HG03354 (cell line): ENCODE data around the gene SULT1A4.
A peak's percentile ranks its signal among the peaks of the same experiment; 100 is the strongest.
"Not testable (repeated sequence)": the region's sequence is repeated elsewhere in the genome, so short reads cannot be mapped to it uniquely, and the experiment has no call there.

Experiments
- ATAC-seq: cut with Tn5 transposase; IDR thresholded peaks from one replicate; pipeline ENCODE4 v1.9.1; 2021; ENCODE audit warnings: mild to moderate bottlenecking; ENCODE audit not compliant: unreplicated experiment, poor library complexity, severe bottlenecking

Gene SULT1A4

DNA sequence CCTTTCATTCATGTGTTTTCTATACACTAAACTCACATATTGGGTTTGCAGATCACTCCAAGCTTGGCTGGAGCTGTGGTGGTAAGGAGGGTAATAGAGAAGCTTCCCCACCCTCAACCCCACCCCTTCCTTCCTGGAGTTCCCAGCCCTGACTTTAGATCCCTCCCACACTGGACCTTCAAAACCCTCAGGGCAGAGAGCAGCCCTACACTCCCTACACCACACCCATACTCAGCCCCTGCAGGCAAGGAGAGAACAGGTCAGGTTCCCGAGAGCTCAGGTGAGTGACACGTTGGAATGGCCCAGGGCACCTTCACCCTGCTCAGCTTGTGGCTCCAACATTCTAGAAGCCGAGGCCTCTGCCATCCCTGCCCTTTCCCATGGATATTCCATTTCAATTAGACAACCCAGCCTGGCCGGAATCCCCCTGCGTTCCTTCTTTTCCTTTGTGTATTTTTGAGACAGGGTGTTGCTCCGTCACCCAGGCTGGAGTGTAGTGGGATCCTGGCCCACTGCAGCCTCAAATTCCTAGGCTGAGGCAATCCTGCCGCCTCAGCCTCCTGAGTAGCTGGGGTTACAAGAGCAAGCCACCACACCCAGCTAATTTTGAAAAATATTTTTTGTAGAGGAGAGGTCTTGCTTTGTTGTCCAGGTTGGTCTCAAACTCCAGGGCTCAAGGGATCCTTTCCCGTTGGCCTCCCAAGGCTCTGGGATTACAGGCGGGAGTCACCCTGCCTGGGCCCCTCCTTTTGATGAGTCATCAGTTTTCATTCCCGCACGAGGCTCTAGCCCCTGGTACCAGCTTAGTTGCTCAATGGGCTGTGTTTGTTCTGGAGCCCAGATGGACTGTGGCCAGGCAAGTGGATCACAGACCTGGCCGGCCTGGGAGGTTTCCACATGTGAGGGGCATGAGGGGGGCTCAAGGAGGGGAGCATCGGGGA lies at the start of gene SULT1A4:
SULT1A4 (plus strand) TSS at position 208 of the 941 bp plus-strand sequence. CDS start 1,473 bp downstream, outside the sequence.
- ATAC-seq = not testable (repeated sequence)

- ATAC-seq = not testable (repeated sequence)
Observed at GRCh38 chr16:29423587-29423986, 36.1 kb upstream of the SULT1A4 start.

DNA sequence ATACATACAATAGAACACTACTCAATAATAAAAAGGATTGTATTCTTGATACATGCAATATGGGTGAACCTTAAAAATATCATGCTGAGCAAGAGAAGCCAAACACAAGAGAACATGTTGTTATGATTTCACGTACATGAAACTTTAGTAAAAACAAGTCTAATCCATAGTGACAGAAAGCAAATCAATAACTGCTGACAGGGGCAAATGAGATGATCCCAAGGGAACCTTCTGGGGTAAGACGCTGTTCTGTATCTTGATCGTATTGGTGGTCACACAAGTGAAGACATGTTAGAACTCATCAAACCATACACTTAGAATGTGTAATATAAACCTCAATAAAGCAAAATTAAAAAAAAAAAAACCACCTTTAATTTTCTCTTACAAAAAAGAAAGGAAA lies 34.3 kb upstream of the SULT1A4 start:
- not testable (repeated sequence) for ATAC-seq

- peak; percentile 14 for ATAC-seq
Observed at GRCh38 chr16:29453754-29454153, 6.0 kb upstream of the SULT1A4 start.

- ATAC-seq = peak; percentile 90
Observed at GRCh38 chr16:29454269-29454668, 5.4 kb upstream of the SULT1A4 start, which contains the start of the genes BOLA2 and SLX1B. TSS of gene BOLA2 (minus strand) at chr16:29454351. CDS start at chr16:29454253, 98 bp downstream. TSS of gene SLX1B (plus strand) at chr16:29454533.

- ATAC-seq = peak; percentile 62
Observed at GRCh38 chr16:29454828-29455227, 4.9 kb upstream of the SULT1A4 start.

GRCh38 chr16:29457660-29458059 lies 2.1 kb upstream of the SULT1A4 start:
- ATAC-seq = not testable (repeated sequence)

DNA sequence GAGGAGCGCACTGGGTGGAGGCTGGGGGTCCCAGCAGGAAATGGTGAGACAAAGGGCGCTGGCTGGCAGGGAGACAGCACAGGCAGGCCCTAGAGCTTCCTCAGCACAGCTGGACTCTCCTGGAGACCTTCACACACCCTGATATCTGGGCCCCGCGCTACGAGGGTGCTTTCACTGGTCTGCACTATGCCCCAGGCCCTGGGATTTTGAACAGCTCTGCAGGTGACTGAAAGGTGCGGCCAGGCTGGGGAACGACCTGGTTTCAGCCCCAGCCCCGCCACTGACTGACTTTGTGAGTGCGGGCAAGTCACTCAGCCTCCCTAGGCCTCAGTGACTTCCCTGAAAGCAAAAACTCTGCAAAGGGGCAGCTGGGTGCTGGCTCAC lies 926 bp downstream of the SULT1A4 start:
- not testable (repeated sequence) for ATAC-seq

GRCh38 chr16:29465985-29466824 lies 6.5 kb downstream of the SULT1A4 start:
- not testable (repeated sequence) for ATAC-seq

GRCh38 chr16:29466904-29467303 lies 7.2 kb downstream of the SULT1A4 start:
- ATAC-seq = not testable (repeated sequence)

DNA sequence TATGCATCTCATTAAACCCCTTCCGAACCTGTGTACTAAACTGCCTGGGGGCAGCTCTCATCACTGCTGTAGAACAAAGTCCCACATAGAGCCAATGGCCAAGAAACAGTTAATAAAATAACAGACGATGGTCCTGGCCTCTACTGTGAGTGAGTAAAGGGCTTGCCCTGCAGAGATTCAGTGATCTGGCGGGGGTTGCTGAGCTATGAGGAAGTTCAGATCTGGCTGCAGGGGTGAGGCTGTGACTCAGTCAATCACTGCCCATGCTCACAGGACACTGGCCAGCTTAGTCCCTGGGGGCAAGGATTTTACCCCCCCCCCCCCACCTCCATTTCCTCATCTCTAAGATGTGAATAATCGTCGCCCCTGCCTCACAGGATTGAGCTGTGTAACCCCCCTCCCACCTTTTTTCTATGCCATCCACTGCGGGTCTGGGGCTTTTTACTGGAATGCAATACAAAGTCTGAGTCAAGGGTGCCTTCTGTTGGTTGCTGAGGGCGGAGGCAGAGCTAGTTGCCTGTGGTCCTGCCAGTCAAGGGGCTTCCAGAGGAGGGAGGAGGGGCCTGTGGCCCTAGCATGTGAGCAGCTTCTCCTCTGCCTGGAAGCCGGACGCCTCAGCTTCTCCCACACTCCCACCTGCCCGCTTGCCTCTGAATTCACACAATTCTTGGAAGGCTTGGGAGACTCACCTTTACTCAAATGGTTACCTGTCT lies 8.1 kb downstream of the SULT1A4 start:
- not testable (repeated sequence) for ATAC-seq

DNA sequence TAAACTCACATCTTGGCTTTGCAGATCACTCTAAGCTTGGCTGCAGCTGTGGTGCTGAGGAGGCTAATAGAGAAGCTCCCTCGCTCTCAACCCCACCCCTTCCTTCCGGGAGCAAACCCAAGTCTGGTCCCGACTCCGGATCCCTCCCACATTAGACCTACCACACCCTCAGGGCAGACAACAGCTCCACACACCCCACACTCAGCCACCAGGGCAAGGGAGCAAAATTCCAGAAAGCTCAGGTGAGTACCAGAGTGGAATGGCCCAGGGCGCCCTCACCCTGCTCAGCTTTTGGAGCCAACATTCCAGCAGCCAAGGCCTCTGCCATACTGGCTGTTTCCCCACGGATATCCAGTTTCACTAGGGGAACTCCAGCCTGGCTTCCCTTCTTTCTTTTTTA lies 9.9 kb downstream of the SULT1A4 start:
- ATAC-seq = not testable (repeated sequence)

DNA sequence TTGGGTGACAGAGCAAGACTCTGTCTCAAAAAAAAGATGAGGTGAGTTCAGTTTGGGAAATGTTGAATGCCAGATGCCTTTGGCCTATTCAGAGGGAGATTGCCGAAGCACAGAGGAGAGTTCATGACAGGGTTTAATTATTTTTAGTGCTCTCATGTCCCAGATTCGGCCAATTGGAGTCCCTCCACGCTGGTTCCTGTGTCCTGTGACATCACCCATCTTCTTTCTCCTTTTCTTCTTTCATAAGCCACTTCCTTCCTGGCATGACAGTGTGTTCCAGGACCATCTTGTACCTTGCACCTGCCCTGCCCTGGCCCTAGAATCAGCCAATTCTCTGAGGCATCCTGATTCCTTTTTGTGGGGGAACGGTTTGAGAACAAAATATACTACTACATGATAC lies 12.4 kb downstream of the SULT1A4 start:
- ATAC-seq = not testable (repeated sequence)

GRCh38 chr16:29482276-29482675 lies 22.6 kb downstream of the SULT1A4 start:
- not testable (repeated sequence) for ATAC-seq

DNA sequence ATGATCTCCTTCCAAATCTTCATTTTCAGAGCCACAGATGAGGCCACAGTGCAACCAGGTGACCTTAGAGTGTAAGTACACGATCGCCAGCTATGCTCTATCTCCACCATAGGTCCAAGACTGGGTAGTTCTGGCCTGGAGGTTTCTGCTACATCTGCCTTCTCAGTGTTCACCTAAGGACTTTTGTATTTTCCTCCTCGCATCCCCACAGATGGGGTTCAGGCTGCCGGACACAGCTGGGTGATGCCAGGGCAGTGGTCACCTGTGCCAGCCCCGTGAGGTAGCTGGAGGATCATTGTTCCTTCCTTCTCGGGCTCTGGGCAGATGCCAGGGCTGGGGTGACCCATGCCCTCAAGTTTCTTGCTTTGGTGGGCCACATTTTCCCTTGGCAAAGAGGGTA lies 46.6 kb downstream of the SULT1A4 start, which contains the start of gene NPIPB12:
NPIPB12 (minus strand) TSS at position 101 of the 400 bp plus-strand sequence.
- ATAC-seq = not testable (repeated sequence)
